Activated T-helper 9 cell treated with anti-CD3 and anti-CD28 coated beads, Interleukin-2, amount 50 U/mL, for 16 hours (primary cell): ENCODE measurements around the gene TRAPPC3.

Source experiments
- DNase-seq: peaks from one replicate; pipeline ENCODE4 v3.0.0-alpha.2; 2020; ENCODE audit warnings: low read depth

The TRAPPC3 gene

GRCh38 chr1:36151134-36151844, 2.0 kb upstream of the TRAPPC3 start:
- no peak for DNase-seq

GRCh38 chr1:36150296-36151133, 1.2 kb upstream of the TRAPPC3 start:
- peak; percentile 65 for DNase-seq

GRCh38 chr1:36149973-36150295, 648 bp upstream of the TRAPPC3 start:
- DNase-seq: no peak

DNA sequence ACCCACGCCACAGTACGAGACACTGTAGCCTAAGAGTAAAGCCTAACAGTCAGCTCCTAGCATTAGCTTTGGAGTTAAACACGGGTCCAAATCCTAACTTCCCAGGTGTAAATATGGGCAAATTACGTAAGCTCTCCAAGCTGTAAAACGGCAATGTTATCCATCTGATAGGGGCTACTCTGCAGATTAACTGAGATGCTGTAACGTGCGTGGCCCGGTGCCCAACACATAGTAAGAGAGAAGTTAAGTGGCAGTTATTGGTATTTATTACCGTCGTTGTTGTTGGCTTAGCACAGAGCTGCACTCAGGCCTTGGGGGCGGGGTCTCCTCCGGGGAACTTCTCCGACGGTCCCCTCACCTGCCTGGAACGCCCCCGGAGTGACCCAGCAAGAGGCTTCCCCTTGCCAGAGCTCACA, 457 bp downstream of the TRAPPC3 start:
- no peak for DNase-seq

DNA sequence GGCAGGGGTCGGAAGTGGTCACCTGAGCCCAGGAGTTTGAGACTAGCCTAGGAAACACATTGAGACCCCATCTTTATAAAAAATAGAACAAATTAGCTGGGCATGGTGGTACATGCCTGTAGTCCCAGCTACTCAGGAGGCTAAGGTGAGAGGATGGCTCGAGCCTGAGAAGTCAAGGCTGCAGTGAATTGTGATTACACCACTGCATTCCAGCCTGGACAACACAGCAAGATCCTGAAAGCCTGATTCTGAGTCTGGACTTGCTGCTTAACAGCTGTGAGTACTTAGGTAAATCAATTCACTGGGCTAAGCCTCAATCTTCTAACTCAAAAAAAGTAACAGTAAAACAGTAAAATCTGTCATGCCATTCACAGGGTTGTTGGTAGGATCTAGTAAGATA, 4.9 kb downstream of the TRAPPC3 start:
- DNase-seq: no peak

GRCh38 chr1:36143424-36143823, 5.9 kb downstream of the TRAPPC3 start:
- no peak for DNase-seq

GRCh38 chr1:36142121-36142520, 7.2 kb downstream of the TRAPPC3 start:
- no peak for DNase-seq

- no peak for DNase-seq
These were observed 9.8 kb downstream of the TRAPPC3 start for GRCh38 chr1:36139521-36139920.

GRCh38 chr1:36137776-36138175, 11.5 kb downstream of the TRAPPC3 start:
- no peak for DNase-seq

DNA sequence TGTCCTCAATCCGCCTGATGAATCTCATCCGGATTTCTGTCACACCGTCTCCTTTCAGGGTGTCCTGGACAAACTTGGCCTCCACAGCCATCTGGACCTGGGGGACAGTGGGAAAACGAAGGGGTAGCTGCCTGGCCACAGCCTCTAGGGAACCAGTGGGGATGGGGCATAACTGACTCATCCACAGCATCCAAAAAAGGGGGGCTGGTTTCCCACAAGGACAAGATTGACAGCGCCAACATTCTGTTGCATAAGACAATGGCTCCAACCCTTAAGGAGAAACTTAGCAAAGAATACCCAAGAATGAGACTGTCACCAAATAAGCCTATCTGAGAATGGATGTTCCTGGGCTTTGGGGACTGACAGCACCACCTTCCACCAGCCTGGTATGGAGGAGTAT, 12.1 kb downstream of the TRAPPC3 start:
- DNase-seq: no peak

GRCh38 chr1:36136535-36136934, 12.8 kb downstream of the TRAPPC3 start:
- no peak for DNase-seq

GRCh38 chr1:36135796-36136195, 13.5 kb downstream of the TRAPPC3 start:
- DNase-seq: no peak

DNA sequence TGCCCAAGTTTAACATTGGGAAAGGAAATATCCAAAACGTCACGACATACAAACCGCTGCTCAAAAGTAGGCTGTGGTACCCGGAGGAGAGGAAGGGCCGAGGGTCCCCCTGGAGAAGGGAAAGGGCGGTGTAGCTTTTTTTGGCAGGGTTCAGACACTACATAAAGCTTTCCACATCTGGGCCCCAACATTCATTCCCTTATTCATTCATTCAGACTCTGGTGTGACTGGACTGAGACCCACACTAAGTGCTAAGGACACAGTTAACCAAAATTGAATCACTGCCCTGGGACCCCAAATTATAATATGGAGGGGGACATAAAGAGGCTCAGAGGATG, 14.0 kb downstream of the TRAPPC3 start:
- no peak for DNase-seq

DNA sequence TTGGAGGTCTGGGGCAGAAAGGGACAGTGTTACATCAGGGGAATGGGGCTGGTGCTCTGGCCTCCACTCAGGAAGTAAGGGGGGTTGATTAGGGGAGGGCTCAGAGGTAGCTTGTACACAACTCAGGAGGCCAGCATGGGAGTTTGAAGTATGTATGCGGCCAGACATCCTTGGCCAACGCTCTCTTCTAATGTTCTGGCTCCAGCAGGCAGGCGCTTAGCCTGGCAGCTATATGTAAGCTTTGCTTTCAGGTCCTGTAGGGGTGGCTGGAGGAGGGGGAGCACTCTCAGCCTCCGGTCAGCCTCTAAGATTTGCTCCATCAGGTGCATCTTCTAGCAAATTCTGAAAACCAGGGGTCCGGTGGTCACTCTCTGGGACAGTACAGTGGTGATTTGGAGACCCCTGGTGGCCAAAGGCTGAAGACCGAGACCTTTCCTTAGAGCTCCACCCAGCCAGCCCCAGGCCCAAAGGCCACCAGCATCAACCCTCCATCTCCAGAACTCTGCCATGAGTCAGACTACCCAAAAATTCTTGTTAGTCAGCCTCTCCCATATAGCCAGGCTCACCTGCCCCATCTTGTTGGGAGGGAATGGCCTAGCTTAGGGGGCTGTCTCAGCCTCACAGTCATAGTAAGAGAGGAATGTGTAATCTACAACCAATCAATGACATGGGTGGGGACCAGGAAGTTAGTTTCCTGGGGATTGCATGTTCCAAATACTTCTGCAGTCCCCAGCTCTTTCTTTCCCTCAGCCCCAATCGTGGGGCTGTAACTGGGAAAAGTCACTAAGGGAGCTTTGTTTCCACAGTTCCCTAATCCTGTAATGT, 14.6 kb downstream of the TRAPPC3 start:
- no peak for DNase-seq

GRCh38 chr1:36134031-36134430, 15.3 kb downstream of the TRAPPC3 start:
- no peak for DNase-seq

DNA sequence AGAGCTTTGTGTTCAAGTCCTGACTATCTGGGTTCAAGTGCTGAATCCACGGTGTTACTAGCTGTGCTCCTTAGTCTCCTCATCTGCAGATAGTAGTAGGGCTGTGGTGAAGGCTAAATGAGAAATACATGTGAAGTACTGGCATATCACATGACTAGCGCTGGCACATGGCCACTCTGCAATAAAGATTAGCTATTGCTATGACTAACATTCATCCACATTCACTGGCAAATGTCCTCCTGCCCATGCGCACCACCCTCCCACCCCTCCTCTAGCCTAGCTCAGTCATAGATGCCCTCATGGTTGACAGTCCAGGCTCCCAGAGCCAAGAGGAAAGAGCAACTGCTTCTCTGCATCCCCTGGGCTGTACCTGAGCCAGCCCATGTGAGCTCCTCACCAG, 15.8 kb downstream of the TRAPPC3 start:
- no peak for DNase-seq

DNA sequence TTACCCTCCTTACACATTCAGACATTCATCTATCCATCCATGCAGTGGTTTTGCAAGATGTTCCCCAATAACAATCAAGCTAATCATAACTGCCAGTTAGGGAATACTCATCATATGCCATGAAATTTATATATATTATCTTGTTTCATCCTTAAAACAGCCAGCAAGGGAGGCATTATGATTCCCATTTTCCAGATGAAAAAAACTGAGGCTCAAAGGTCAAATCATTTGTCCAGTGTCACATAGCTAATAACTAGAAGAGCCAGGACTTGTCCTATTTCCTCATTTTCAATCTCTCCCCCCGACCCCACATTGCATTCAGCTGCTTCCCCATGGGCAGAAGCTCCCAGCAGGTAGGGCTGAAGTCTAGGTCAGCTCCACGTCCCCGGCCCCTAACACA, 17.3 kb downstream of the TRAPPC3 start:
- DNase-seq: no peak

DNA sequence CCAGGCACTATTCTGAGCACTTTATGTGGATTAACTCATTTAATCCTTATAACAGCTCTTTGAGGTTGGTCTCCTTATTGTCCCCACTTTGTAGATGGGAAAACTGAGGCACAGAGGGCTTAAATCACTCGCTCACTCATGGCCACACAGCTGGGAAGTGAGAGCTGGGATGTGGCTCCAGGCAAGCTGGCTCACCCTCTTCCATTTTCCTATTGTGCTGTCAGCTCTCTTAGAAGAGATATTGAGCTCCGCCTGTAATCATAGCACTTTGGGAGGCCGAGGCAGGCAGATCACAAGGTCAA, 20.4 kb downstream of the TRAPPC3 start:
- DNase-seq: no peak

- no peak for DNase-seq
These were observed 21.0 kb downstream of the TRAPPC3 start for GRCh38 chr1:36128126-36128904.

- DNase-seq: no peak
These were observed 22.3 kb downstream of the TRAPPC3 start for GRCh38 chr1:36126797-36127500.

DNA sequence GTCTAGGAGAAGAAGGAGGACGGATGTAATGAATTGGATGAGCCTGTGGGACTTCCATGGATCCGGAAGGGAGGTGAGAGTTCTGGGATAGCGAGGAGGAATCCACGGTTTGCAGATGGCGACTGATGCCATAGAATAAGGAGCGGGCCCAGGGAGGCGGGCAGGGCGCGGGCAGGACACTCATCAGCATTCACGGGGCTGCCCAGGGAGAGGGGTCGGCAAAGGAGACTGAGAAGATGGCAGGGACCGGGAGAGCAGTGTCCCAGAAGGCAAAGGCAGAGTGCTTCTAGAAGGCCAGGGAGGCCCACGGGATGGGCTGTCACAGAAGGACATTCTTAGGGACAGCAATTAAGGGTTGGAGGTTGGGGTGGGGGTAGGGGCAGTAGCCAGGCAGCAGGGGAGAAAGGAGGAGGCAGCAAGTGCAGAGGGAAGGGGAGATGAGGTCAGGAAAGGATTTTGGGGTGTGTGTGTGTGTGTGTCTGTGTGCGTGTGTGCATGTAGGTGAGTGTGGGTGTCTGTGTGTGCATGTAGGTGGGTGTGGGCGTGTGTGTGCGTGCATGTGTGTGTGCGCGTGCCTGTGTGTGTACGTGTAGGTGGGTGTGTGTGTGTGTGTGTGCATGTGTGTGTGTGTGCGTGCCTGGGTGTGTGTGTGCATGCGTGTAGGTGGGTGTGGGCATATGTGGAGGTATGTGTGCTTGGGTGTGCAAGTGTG, 23.1 kb downstream of the TRAPPC3 start:
- DNase-seq: no peak
